ENCODE measurements around the gene ASB10.

Gene ASB10

DNA sequence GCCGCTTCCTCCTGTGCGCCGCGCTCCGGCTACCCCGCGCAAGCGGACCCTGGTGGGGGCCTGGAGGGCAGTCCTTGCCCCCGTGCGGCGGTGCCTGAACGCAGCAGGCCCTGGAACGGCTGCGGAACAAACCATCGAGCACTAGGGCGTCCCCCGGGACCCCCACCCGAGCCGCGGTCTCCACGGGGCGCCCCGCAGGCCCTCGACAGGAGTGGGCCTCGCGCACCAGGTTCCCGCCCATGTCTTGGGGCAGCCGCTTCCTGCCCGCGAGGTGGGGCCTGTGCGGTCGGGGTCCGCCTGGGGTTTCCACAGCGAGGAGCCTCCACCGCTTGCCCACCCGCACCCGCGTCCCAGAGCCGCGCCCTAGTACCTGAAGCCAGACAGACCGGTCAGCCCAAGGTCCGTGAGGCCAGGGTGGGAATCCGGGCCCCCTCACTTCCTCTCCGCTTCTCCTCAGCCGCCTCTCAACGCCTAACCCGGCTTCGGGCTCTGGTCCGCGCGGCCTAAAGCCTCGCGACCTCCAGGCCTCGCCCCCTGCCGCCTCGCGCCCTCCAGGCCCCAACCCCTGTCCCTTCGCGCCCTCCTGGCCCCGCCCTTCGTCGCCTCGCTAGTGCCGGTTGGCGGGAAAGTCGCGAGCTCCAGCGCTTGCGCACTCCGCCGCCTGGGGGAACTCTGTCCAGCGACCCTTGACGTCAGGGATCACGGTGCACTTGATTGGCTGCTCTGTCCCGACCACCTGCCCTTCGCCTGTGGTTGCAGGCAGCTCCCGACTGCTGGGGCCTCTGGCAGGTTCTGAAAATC, 12.6 kb downstream of the ASB10 start:
- TF ChIP-seq, protein P1, sequence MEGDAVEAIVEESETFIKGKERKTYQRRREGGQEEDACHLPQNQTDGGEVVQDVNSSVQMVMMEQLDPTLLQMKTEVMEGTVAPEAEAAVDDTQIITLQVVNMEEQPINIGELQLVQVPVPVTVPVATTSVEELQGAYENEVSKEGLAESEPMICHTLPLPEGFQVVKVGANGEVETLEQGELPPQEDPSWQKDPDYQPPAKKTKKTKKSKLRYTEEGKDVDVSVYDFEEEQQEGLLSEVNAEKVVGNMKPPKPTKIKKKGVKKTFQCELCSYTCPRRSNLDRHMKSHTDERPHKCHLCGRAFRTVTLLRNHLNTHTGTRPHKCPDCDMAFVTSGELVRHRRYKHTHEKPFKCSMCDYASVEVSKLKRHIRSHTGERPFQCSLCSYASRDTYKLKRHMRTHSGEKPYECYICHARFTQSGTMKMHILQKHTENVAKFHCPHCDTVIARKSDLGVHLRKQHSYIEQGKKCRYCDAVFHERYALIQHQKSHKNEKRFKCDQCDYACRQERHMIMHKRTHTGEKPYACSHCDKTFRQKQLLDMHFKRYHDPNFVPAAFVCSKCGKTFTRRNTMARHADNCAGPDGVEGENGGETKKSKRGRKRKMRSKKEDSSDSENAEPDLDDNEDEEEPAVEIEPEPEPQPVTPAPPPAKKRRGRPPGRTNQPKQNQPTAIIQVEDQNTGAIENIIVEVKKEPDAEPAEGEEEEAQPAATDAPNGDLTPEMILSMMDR (IDR thresholded peaks at IDR 0.05; ENCODE audit: borderline replicate concordance, insufficient read depth, low read depth, low read length) = no peak
- no peak overlapping the region for H3K4me3 ChIP-seq (ENCODE audit: low read depth, low read length)

DNA sequence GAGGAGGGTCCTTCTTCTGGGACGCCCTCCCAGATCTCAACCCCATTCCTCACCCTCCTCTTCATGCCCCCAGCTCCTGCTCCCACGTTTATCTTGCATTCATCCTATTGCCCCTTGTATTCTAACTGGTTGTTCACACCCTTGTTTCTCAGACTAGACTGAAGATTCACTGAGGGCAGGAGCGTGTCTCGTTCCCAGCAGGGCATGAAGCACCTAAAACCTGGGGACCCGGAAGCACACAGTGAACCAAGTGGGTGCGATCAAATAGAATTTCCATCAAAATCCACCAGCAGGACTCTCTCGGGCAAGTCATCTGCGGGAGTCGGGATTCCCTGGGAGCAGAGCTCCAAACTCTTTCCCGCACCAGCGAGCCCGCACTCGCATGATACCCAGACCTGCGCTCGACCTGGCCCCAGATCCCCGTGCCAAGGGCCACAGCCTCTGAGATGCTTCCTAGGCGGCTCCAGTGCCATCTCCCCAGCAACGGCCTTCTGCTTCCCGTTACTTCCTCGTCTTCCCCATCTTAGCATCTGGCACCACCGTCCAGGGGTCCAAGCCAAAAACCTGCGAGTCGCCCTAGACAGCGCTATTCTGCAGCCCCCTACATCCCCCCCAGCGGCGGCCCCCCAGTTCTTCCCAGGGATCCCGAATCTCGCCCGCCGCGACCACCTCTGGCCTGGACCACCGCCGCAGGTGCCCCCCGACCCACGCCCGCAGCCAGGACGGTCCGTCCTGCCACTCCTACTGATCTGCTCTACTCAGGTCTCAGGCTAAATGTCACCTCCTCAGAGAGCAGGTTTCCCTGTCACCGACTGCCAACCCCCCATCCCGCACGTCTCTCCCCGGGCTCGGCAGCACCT, 13.4 kb downstream of the ASB10 start:
- TF ChIP-seq, protein P1 (IDR thresholded peaks at IDR 0.05; ENCODE audit: borderline replicate concordance, insufficient read depth, low read depth, low read length) = no peak

DNA sequence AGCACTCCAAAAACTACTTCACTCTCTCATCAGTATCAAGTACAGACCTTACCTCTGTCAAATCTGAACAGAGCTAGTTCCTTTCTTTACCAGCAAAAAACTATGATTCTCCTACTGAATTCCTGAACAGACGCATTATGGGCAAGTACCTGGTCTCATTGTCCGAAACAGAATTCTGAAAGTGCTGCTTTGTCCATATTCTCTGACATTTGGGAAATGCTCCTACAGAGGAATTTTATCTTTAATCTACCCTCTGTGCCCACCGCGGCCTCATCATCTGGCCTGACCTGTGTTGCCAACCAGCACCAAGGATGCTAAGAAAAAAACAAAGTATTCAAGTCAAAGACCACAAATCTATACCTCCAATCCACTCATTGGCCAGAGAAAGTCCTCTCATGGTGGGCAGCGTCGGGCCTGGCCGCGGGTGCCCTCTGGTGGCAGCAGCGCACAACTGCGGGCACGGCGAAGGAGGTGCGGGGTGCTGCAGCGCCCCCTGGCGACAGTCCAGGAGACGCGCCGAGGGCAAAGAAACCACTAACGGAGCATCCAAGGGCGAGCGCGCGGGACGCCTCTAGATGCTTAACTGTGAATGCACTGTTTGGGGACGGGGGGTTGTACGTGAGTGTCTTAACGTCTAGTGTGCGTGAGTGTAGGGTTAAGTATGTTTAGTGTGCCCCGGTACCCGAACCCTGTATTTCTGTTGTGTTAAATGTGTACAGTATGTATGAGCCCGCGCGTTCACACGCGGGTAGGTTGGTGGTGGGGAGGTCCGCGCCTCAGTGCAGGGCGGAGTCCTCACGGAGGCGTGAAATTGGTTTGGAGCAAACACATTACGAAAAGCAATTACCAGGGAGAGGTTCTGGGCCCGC, 14.5 kb downstream of the ASB10 start:
- no peak overlapping the region for H3K4me3 ChIP-seq (ENCODE audit: low read depth, low read length)
- TF ChIP-seq, protein P1 (IDR thresholded peaks at IDR 0.05; ENCODE audit: borderline replicate concordance, insufficient read depth, low read depth, low read length) = peak; percentile 100

More for the DNA sequence above, 13.4 kb downstream of the ASB10 start:
- no peak overlapping the region for H3K4me3 ChIP-seq (ENCODE audit: low read depth, low read length)

DNA sequence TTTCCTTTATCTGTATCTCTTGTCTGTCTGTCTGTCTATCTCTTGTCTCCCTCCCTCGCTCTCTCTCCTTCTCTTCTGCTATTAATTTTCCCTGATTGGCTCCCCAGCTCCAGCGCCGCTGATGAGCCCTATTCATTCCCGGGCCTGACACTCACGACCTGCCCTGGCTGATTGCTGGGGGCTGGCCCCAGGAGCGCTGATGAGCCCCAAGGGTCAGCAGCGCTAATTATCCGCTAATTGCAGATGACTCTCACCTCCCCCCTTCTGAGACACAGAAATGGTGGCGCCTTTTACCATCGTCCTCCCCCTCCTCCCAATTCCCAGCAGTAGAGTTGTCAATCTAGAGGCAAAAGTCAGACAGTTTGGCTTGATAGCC, 18.3 kb downstream of the ASB10 start:
- H3K4me3 ChIP-seq (ENCODE audit: low read depth, low read length) = no peak overlapping the region
- TF ChIP-seq, protein P1 (IDR thresholded peaks at IDR 0.05; ENCODE audit: borderline replicate concordance, insufficient read depth, low read depth, low read length) = no peak

DNA sequence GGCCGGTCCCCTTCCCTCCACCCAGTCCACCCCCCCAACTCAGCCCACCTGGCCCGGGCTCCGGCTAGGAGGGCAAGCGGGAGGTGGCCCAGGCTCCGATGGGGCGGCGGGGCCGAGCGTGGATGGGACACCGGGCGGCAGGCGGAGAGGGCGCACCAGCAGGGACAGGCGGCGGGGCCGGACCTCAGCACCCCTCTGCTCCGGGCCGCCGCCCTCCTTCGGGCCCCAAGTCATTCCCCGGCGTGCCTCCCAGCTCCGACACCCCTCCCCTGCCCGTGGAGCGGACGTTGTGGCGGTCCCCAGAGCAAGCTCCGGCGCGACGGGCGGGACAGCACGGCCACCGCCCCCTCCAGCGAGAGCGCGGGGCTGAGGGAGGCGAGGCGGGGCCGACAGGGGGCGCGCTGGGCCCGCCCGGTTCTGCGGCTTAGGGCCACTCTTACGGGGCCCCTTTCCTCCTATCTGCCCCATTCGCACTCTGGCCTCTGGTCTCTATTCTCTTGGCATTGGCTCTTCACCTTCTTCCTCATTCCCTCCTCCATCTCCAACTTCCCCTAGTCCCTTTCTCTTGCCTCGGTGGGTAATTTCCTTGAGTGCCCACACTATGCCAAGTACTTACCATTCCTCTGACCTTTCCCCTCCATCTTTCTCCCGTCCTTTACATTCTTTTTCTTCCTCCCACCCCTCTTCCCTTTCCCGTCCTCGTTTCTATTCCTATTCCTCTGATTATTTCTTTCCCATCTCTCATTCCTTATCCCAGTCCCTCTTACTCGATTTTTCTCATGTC, 18.9 kb downstream of the ASB10 start:
- H3K4me3 ChIP-seq (ENCODE audit: low read depth, low read length) = no peak overlapping the region
- TF ChIP-seq, protein P1 (IDR thresholded peaks at IDR 0.05; ENCODE audit: borderline replicate concordance, insufficient read depth, low read depth, low read length) = peak; percentile 82

Data from GM12875 (cell line).